HG03520 (cell line): ENCODE measurements around the gene MST1.

Source experiments
- ATAC-seq: cut with Tn5 transposase; IDR thresholded peaks from one replicate; pipeline ENCODE4 v1.9.1; 2021; ENCODE audit warnings: mild to moderate bottlenecking, moderate library complexity; ENCODE audit not compliant: unreplicated experiment

MST1 gene

DNA sequence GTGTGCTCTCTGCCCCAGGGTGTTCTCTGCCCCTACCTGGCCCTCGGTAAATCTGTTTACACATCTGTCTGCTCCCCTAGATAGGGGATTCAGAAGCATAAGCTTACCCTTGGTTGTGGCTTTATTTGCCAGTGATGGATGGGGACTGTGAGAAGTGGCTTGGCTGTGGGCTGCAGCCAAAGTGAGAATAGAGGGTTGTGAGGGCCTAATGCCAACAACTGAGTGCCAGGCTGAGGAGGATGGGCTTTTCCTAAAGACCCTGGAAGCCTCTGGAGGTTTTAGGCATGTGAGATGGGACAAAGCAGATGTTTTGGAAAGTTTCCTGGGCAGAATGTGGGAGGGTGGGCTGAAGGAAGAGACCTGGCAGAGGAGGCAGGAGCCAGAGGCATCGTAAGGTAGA, 30.6 kb downstream of the MST1 start:
- ATAC-seq, result no peak

DNA sequence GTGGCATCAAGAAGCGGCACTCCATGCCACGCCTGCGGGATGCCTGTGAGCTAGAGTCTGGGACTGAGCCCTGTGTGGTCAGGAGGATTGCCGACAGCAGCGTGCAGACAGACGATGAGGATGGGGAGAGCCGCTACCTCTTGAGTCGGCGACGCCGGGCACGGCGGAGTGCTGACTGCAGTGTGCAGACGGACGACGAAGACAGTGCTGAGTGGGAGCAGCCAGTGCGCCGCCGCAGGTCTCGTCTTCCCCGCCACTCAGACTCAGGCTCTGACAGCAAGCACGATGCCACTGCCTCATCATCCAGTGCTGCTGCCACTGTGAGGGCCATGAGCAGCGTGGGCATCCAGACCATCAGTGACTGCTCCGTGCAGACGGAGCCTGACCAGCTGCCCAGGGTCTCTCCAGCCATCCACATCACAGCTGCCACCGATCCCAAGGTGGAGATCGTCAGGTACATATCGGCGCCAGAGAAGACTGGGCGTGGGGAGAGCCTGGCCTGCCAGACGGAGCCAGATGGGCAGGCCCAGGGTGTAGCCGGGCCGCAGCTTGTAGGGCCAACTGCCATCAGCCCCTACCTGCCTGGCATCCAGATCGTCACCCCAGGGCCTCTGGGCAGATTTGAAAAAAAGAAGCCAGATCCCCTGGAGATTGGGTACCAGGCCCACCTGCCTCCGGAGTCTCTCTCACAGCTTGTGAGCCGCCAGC, 31.9 kb downstream of the MST1 start:
- ATAC-seq, result no peak

DNA sequence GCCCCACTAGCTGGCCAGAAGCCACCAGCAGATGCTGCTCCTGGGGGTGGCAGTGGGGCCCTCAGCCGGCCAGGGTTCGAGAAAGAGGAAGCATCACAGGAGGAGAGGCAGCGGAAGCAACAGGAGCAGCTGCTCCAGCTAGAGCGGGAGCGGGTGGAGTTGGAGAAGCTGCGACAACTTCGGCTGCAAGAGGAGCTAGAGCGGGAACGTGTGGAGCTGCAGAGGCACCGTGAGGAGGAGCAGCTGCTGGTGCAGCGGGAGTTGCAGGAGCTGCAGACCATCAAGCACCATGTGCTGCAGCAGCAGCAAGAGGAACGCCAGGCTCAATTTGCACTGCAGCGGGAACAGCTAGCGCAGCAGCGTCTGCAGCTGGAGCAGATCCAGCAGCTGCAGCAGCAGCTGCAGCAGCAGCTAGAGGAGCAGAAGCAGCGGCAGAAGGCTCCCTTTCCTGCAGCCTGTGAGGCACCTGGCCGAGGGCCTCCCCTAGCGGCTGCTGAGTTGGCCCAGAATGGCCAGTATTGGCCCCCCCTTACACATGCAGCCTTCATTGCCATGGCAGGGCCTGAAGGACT, 32.6 kb downstream of the MST1 start:
- ATAC-seq, result no peak

DNA sequence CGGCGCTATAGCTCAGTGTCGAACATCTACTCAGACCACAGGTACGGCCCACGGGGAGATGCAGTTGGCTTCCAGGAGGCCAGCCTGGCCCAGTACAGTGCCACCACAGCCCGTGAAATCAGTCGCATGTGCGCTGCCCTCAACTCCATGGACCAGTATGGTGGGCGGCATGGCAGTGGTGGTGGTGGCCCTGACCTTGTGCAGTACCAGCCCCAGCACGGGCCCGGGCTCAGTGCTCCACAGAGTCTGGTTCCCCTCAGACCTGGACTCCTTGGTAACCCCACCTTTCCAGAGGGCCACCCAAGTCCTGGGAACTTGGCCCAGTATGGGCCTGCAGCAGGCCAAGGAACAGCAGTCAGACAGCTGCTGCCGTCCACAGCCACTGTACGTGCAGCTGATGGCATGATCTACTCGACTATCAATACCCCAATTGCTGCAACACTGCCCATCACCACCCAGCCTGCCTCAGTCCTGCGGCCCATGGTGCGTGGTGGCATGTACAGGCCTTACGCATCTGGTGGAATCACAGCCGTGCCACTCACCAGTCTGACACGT, 33.5 kb downstream of the MST1 start:
- no peak for ATAC-seq

DNA sequence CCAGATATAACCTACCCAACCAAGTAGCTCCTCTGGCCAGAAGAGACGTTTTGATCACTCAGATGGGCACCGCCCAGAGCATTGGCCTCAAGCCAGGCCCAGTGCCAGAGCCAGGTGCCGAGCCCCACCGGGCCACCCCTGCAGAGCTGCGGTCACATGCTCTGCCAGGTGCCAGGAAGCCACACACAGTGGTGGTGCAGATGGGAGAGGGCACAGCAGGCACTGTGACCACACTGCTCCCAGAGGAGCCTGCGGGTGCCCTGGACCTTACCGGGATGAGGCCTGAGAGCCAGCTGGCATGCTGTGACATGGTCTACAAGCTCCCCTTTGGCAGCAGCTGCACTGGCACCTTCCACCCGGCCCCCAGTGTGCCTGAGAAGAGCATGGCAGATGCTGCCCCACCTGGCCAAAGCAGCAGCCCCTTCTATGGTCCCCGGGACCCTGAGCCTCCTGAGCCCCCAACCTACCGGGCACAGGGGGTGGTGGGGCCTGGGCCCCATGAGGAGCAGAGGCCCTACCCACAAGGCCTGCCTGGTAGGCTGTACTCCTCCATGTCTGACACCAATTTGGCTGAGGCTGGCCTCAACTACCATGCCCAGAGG, 34.2 kb downstream of the MST1 start:
- no peak for ATAC-seq

DNA sequence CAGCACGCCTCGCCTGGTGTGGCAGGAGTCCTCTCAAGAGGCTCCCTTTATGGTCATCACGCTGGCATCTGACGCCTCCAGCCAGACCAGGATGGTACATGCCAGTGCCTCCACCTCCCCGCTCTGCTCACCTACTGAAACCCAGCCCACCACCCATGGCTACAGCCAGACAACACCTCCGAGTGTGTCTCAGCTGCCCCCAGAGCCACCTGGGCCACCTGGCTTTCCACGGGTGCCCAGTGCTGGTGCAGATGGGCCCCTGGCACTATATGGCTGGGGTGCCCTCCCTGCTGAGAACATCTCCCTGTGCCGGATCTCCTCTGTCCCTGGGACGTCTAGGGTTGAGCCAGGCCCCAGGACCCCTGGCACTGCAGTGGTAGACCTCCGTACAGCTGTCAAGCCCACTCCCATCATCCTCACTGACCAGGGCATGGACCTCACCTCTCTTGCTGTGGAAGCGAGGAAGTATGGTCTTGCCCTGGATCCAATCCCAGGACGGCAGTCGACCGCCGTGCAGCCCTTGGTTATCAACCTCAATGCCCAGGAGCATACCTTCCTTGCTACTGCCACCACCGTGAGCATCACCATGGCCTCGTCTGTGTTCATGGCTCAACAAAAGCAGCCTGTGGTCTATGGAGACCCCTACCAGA, 35.0 kb downstream of the MST1 start:
- no peak for ATAC-seq

DNA sequence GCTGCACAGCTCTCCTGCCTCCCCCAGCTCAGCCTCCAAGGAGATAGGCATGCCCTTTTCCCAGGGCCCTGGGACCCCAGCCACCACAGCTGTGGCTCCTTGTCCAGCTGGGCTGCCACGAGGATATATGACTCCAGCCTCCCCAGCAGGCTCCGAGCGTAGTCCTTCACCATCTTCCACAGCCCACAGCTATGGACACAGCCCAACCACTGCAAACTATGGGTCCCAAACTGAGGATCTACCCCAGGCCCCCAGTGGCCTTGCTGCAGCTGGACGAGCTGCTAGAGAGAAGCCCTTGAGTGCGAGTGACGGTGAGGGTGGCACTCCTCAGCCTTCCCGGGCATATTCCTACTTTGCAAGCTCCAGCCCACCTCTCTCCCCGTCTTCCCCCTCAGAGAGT, 35.7 kb downstream of the MST1 start:
- ATAC-seq, result no peak

DNA sequence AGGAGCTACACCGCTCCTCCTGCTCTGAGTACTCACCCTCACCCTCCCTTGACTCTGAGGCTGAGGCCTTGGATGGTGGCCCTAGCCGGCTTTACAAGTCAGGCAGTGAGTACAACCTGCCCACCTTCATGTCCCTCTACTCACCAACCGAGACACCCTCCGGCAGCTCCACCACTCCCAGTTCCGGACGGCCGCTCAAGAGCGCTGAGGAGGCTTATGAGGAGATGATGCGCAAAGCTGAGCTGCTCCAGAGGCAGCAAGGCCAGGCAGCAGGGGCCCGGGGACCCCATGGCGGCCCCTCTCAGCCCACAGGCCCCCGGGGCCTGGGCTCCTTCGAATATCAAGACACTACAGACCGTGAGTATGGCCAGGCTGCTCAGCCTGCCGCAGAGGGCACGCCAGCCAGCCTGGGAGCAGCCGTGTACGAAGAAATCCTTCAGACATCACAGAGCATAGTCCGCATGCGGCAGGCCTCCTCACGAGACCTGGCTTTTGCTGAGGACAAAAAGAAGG, 36.3 kb downstream of the MST1 start:
- no peak for ATAC-seq

DNA sequence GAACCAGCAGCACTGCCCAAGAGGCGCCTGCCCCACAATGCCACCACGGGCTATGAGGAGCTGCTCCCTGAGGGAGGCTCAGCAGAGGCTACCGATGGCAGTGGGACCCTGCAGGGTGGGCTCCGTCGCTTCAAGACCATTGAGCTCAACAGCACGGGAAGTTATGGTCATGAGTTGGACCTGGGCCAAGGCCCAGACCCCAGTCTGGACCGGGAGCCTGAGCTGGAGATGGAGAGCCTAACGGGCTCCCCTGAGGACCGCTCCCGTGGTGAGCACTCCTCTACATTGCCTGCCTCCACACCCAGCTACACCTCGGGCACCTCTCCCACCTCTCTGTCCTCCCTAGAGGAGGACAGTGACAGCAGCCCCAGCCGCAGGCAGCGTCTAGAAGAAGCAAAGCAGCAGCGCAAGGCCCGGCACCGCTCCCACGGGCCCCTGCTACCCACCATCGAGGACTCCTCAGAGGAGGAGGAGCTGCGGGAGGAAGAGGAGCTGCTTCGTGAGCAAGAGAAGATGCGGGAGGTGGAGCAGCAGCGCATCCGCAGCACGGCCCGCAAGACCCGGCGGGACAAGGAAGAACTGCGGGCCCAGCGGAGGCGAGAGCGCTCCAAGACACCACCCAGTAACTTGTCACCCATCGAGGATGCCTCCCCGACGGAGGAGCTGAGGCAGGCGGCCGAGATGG, 36.9 kb downstream of the MST1 start:
- no peak for ATAC-seq

DNA sequence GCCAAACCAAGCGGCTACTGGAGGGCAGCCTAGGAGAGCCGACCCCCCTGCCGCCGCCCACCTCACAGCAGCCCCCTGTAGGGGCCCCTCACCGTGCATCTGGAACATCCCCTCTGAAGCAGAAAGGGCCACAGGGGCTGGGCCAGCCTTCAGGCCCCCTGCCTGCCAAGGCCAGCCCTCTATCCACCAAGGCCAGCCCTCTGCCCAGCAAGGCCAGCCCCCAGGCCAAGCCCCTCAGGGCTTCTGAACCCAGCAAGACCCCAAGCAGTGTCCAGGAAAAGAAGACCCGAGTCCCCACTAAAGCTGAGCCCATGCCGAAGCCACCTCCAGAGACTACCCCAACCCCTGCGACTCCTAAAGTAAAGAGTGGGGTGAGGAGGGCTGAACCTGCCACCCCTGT, 38.6 kb downstream of the MST1 start:
- ATAC-seq, result no peak

DNA sequence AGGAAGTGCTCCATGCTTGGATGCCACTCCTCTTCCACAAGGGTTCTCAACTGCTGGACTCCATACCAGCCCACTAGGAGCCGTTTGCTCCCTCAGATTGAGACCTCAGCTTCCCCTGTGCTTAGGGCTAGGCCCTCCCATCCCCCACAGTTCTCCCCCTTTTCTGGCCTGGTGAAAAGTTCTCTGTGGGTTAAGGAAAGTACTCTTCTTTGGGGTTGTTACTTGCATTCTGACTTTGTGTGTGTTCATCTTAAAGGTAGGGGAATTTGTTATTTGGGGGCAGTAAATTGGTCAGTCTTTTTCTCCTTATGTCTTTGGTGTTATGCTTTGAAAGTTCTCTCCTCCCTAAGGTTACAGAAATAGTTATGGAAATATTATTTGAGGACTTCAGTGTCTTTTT, 39.1 kb downstream of the MST1 start:
- no peak for ATAC-seq

DNA sequence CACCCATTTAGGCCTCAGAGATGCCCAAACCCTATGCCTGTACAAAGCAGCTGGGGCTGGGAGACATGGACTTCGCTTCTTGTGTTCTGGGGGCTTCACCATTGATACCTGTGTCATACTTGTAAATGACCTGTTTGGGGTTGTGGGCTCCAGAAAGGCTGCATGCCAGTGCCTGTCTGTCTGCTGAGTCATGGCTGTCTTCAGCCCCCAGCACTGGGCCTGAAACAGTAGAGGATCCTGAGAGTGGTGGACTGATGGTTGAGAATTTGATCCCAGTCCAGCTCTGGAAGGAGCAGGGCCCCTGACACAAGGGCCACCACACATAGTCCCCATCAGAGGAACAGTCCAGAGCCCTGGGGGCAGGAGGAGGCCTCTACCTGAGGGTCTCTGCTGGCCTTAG, 39.7 kb downstream of the MST1 start:
- ATAC-seq, result no peak

DNA sequence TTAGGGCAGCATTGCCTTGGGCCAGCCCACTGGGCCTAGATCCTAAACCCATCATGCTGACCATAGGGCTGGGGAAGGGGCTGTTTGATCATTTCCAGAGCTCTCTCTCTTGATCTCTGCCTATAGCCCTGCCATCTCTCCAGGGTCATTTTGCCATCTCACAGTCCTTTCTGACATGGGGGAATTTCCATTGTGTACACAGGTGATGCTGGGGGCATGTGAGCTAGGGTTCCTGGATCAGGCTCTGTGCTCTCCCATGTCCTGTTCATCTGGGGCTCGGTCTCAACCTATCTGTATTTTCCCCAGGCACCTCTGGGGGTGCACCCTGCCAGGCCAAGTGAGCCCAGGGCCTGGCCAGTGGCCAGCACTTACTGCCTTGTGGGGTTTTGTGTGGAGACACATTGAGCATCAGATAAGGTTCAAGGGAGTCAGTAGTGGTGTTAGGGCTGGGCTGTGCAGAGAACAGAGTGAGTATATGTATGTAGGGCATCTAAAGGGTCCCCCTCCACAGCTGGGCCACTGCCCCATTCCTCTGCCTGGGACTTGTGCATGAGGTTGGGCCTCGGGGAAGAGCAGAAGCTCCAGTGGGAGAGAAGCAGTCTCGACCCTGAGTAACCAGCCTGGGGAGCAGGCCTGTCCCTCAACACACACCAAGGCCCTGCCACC, 40.8 kb downstream of the MST1 start:
- no peak for ATAC-seq

DNA sequence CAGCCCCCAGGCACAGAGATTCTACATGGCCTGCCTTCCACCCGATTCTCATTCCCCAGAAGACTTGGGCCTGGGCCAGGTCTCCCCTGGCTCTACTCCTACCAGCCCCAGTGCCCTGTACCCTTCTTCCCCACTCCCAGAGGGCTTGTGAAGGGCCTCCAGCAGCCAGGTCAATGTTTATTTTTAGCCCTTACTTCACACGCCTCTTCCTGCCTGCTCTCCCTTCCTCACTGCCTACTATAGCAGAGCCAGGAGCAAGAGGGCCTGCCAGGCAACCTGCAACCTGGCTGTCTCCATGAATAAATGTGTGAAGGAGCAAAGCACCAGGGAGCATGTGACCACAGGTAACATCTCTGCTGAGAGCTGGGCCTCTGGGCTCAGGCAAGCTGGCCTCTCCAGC, 41.5 kb downstream of the MST1 start:
- no peak for ATAC-seq

DNA sequence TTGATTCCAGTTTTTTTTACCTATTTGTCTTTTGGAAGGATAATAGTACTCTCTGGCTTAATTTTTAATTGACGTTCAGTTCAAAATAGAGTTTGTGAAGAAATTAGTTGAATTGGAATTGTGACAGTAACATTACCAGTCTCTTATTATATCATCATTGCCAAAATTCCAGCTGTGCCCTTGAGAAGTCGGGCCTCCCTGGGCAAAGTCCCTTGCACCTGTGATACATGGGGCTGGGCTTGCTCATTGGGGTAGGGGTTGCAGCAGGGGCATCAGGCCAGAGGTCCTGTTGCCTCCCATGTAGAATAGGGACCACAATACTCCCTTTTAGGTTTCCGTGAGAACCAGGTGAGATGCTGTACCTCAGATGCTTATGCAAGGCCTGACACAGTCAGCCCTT, 43.0 kb downstream of the MST1 start:
- no peak for ATAC-seq

DNA sequence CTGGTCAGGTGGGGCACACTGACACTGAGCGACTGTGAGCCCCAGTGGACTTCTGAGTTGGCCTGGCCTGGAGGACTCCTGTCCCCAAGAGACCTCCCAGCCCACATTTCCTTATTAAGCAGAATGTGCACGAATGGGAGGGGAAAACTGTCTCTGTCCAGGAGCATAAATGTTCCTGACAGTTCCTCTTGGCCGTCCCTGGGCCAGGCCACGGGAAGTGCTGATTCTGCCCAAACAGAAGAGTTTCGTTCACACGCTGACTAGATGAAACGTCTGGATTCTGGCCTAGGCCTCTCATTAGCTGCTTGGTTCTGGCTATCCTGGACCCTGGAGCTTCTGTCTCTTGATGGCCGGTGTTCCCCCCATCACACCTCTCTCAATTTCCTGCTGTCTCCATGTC, 44.6 kb downstream of the MST1 start:
- ATAC-seq, result no peak

DNA sequence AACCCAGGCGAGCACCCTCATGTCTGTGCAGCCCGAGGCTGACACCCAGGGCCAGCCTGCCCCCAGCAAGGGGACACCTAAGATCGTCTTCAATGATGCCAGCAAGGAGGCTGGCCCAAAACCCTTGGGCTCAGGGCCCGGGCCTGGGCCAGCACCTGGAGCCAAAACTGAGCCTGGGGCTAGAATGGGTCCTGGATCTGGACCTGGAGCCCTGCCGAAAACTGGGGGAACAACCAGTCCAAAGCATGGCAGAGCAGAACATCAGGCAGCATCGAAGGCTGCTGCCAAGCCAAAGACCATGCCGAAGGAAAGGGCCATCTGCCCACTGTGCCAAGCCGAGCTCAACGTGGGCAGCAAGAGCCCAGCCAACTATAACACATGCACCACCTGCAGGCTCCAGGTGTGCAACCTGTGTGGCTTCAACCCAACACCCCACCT, 46.5 kb downstream of the MST1 start:
- ATAC-seq, result no peak

DNA sequence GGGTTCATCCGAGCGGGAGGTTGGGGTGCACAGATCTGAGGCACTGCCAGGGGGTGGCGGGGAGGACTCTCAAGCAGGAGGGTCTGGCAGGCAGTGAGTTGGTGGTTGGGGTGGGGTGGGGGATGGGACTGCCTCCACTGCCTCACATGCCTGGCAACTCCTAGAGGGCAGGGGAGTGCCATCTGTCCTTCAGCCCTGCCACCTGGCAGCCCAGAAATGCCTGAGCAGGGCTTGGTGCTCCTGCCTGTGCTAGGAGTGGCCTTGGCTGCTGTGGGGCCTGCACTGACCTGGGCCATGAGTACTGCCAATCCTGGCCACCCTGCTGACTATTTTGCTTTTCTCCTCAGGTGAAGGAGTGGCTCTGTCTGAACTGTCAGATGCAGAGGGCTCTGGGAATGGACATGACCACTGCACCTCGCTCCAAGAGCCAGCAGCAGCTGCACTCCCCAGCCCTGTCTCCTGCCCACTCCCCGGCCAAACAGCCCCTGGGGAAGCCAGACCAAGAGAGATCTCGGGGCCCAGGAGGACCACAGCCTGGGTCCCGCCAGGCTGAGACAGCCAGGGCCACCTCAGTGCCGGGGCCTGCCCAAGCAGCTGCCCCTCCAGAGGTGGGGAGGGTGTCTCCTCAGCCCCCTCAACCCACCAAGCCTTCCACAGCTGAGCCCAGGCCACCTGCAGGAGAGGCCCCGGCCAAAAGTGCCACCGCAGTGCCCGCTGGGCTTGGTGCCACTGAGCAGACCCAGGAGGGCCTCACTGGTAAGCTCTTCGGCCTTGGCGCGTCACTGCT, 47.2 kb downstream of the MST1 start:
- no peak for ATAC-seq

DNA sequence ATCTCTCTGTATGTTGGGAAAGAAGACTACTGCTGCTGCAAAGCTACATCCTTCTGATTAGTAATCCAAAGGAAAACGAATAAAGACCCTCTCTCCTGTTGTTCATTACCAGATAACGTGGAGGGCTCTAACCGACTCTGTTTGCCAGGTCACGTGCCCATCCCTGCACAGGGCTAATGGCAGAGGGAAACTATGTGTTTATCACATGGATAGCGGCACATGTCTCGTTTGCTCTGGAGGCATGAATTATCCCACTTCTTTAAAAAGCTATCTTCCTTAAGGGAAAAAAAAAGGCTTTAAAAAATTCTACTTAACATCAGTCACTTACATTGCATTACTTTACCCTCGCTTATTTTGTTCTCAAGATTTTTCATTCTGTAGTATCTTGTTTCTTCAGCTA, 48.0 kb downstream of the MST1 start:
- ATAC-seq, result no peak

DNA sequence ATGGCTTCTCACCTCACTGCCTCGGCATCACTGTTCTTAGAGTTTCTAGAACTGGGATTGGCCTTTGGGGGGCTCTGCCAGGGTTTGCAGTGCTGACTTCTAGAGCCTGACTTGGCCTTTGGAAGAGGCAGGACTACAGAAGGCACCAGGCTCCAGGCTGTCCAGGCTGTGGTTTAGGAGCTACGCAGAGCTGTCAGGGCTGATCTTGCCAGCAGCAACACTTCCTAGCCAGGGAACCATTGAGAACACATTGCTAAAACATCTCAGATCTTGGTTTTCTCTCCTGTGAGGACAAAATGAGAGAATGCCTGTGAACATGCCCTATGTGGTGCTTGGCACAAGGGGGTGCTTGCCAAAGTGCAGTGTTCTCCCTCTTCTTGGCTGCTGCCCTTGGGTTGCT, 49.7 kb downstream of the MST1 start:
- no peak for ATAC-seq
